ENCODE data around the gene PPIP5K2. TPM values are rescaled to one million over a fixed set of nuclear protein-coding genes. Genes with fewer than 3 reads are reported as not detected.
"Not testable (repeated sequence)": the region's sequence is repeated elsewhere in the genome, so short reads cannot be mapped to it uniquely, and the experiment has no call there.

PPIP5K2 gene
- total RNA-seq, 1 experiment from 2014 or later = 35.5 TPM

DNA sequence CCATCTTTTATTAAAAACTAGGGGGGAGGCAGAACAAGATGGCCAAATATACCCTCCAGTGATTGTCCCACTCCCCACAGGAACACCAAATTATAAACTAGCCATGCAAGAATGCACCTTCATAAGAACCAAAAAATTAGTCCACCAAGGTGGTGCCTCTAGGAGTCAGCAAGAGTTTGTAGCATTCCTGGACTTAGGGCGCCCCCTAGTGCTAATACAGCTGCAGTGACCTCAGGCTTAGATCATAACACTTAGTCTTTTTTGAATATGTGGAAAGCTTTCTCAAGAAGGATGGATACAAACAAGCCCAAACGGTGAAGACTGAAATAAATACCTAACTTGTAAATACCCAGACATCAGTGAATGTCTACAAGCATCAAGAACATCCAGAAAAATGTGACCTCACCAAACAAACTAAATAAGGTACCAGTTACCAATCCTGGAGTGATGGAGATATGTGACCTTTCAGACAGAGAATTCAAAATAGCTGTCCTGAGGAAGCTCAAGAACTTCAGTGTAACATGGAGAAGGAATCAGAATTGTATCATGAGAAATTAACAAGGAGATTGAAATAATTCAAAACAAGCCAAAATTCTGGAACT, 19.3 kb downstream of the PPIP5K2 start:
- Histone ChIP-seq H3K27ac (no peak overlapping the region), H3K9me2 (ENCODE audit: insufficient read depth) (no peaks in the 10 kb centered on the region), H4K20me1 (ENCODE audit: insufficient read depth) (no peaks in the 10 kb centered on the region), H3K4me2 (no peak overlapping the region), H3K79me2 (ENCODE audit: low read depth) (no peaks in the 10 kb centered on the region), H2AFZ (no peak overlapping the region), H3K36me3 (ENCODE audit: low read depth) (no peaks in the 10 kb centered on the region), H3K4me3 (no peak overlapping the region), H3K27me3 (ENCODE audit: insufficient read depth, low read depth) (no peaks in the 10 kb centered on the region), H3K4me1 (replicated peaks; ENCODE audit: insufficient read depth) (no peaks in the 10 kb centered on the region), H3K9me3 (ENCODE audit: insufficient read depth, low read depth) (no peaks in the 10 kb centered on the region), H3F3A (ENCODE audit: insufficient read depth, low read depth) (no peaks in the 10 kb centered on the region)
- peak; percentile 57 to 64 for DNase-seq
- no TSS peak for BruUV-seq (replicated peaks)
- TF ChIP-seq, protein P1, sequence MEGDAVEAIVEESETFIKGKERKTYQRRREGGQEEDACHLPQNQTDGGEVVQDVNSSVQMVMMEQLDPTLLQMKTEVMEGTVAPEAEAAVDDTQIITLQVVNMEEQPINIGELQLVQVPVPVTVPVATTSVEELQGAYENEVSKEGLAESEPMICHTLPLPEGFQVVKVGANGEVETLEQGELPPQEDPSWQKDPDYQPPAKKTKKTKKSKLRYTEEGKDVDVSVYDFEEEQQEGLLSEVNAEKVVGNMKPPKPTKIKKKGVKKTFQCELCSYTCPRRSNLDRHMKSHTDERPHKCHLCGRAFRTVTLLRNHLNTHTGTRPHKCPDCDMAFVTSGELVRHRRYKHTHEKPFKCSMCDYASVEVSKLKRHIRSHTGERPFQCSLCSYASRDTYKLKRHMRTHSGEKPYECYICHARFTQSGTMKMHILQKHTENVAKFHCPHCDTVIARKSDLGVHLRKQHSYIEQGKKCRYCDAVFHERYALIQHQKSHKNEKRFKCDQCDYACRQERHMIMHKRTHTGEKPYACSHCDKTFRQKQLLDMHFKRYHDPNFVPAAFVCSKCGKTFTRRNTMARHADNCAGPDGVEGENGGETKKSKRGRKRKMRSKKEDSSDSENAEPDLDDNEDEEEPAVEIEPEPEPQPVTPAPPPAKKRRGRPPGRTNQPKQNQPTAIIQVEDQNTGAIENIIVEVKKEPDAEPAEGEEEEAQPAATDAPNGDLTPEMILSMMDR (conservative IDR thresholded peaks at IDR 0.05) = peak; percentile 94
- TF ChIP-seq EZH2 (IDR thresholded peaks at IDR 0.05; ENCODE audit: low read depth) = no peak
- intact Hi-C loops (cut with micrococcal nuclease; ENCODE audit: unreplicated experiment) = loop anchor here (1.0 to 10.0 kb wide), 6 partner anchors 99 to 603 kb away; no protein-coding TSS in a partner anchor
- ChIA-PET POLR2A (ENCODE audit: unreplicated experiment) (no interaction called here), CTCF (interaction anchor here (0.6 to 1.1 kb wide), 4 partner anchors 111 to 688 kb away, joined by 3 to 6 read pairs (median 3); no protein-coding TSS in a partner anchor)

DNA sequence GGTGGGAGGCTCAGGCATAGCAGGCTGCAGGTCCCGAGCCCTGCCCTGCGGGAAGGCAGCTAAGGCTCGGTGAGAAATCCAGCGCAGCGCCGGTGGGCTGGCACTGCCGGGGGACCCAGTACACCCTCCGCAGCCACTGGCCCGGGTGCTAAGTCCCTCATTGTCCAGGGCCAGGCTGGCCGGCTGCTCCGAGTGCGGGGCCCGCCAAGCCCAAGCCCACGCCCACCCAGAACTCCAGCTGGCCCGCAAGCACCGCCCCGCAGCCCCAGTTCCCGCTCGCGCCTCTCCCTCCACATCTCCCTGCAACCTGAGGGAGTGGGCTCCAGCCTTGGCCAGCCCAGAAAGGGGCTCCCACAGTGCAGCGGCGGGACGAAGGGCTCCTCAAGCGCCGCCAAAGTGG, 22.0 kb downstream of the PPIP5K2 start:
- H3F3A ChIP-seq (ENCODE audit: insufficient read depth, low read depth); H3K4me3 ChIP-seq; H3K9me2 ChIP-seq (ENCODE audit: insufficient read depth); POLR2A ChIA-PET (ENCODE audit: unreplicated experiment); H3K4me1 ChIP-seq (replicated peaks; ENCODE audit: insufficient read depth); BruUV-seq (replicated peaks); H3K27me3 ChIP-seq (ENCODE audit: insufficient read depth, low read depth); DNase-seq; intact Hi-C loops (cut with micrococcal nuclease; ENCODE audit: unreplicated experiment); H3K9me3 ChIP-seq (ENCODE audit: insufficient read depth, low read depth); H3K36me3 ChIP-seq (ENCODE audit: low read depth); H3K79me2 ChIP-seq (ENCODE audit: low read depth); H2AFZ ChIP-seq; H4K20me1 ChIP-seq (ENCODE audit: insufficient read depth); H3K27ac ChIP-seq; CTCF ChIA-PET; H3K4me2 ChIP-seq: not testable (repeated sequence)

DNA sequence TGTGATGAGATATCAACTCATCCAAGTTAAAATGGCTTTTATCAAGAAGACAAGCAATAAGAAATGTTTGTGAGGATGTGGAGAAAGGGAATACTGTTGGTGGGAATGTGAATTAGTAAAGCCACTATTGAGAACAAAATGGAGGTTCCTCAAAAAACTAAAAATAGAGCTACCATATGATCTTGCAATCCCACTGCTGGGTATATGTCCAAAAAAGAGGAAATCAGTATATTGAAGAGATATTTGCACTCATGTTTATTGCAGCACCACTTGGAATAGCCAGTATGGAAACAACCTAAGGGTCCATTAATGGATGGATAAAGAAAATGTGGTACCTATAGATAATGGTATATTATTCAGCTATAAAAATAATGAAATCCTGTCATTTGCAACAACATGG, 25.1 kb downstream of the PPIP5K2 start:
- no peak overlapping the region for H2AFZ ChIP-seq
- H3K4me2 ChIP-seq = no peak overlapping the region
- no peaks in the 10 kb centered on the region for H3F3A ChIP-seq (ENCODE audit: insufficient read depth, low read depth)
- no peak for DNase-seq
- no TSS peak for BruUV-seq (replicated peaks)
- no peaks in the 10 kb centered on the region for H3K4me1 ChIP-seq (replicated peaks; ENCODE audit: insufficient read depth)
- ChIA-PET CTCF (no interaction called here), POLR2A (ENCODE audit: unreplicated experiment) (no interaction called here)
- H4K20me1 ChIP-seq (ENCODE audit: insufficient read depth) = no peaks in the 10 kb centered on the region
- no peak overlapping the region for H3K27ac ChIP-seq
- H3K79me2 ChIP-seq (ENCODE audit: low read depth) = no peaks in the 10 kb centered on the region
- H3K9me3 ChIP-seq (ENCODE audit: insufficient read depth, low read depth) = no peaks in the 10 kb centered on the region
- no peaks in the 10 kb centered on the region for H3K36me3 ChIP-seq (ENCODE audit: low read depth)
- no peaks in the 10 kb centered on the region for H3K27me3 ChIP-seq (ENCODE audit: insufficient read depth, low read depth)
- H3K9me2 ChIP-seq (ENCODE audit: insufficient read depth) = no peaks in the 10 kb centered on the region
- TF ChIP-seq, protein P1 (conservative IDR thresholded peaks at IDR 0.05) = no peak
- TF ChIP-seq EZH2 (IDR thresholded peaks at IDR 0.05; ENCODE audit: low read depth) = no peak
- H3K4me3 ChIP-seq = no peak overlapping the region
- intact Hi-C loops (cut with micrococcal nuclease; ENCODE audit: unreplicated experiment) = no loop called here

DNA sequence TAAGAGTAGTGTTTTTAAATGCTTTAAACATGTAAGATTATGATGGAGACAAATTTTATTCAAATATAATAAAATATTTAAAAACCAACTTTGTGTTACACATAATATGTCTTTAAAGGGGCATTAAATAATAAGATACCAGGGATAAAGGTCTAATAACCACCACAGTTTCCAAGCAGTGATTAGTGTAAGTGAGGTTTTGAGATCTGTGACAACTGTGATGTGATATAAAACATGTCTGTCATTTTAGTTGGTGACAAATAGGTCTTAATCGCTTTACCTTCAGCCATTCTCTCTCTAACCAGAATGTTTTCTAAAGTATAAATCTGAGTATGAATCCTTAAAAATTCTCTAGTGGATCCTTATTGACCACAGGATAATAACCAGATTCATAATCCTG, 28.1 kb downstream of the PPIP5K2 start:
- H2AFZ ChIP-seq = no peak overlapping the region
- no peak overlapping the region for H3K4me2 ChIP-seq
- intact Hi-C loops (cut with micrococcal nuclease; ENCODE audit: unreplicated experiment) = no loop called here
- ChIA-PET CTCF (no interaction called here), POLR2A (ENCODE audit: unreplicated experiment) (no interaction called here)
- no peak overlapping the region for H3K4me3 ChIP-seq
- H3K9me2 ChIP-seq (ENCODE audit: insufficient read depth) = no peaks in the 10 kb centered on the region
- no peaks in the 10 kb centered on the region for H3K9me3 ChIP-seq (ENCODE audit: insufficient read depth, low read depth)
- H3K36me3 ChIP-seq (ENCODE audit: low read depth) = 0 out of 2 replicates have a peak, but pooled peaks cover 3% of the 10 kb centered on the region
- H3F3A ChIP-seq (ENCODE audit: insufficient read depth, low read depth) = no peaks in the 10 kb centered on the region
- no peaks in the 10 kb centered on the region for H3K27me3 ChIP-seq (ENCODE audit: insufficient read depth, low read depth)
- no peak for DNase-seq
- no peaks in the 10 kb centered on the region for H3K4me1 ChIP-seq (replicated peaks; ENCODE audit: insufficient read depth)
- H4K20me1 ChIP-seq (ENCODE audit: insufficient read depth) = no peaks in the 10 kb centered on the region
- TF ChIP-seq, protein P1 (conservative IDR thresholded peaks at IDR 0.05) = no peak
- TF ChIP-seq EZH2 (IDR thresholded peaks at IDR 0.05; ENCODE audit: low read depth) = no peak
- no TSS peak for BruUV-seq (replicated peaks)
- no peaks in the 10 kb centered on the region for H3K79me2 ChIP-seq (ENCODE audit: low read depth)
- no peak overlapping the region for H3K27ac ChIP-seq

Data from PC-9 (cell line).